Heart right ventricle (tissue), 16 donors: ENCODE measurements around the gene ZNRD2. TPM values are rescaled to one million over a fixed set of nuclear protein-coding genes. Genes with fewer than 3 reads are reported as not detected.
A peak's percentile ranks its signal among the peaks of the same experiment; 100 is the strongest.

ENCODE experiments used
- ATAC-seq, 8 donors: fragments of 200-7000 bp; cut with Tn5 transposase; one replicate each; pipeline ENCODE4 v1.9.1; 2020; ENCODE audit warnings: mild to moderate bottlenecking in 8 of 8, moderate library complexity in 8 of 8, moderate number of reproducible peaks in 1 of 8
- DNase-seq, 2 donors: peaks; one replicate each; pipeline ENCODE4 v3.0.0-alpha.2; 2020
- H3K27ac ChIP-seq, 10 donors: fragments of 200-600 bp; sonication (generic) in 2 of 10; one replicate each; pipeline versions ENCODE4 v1.5.0 to v1.8.0; 2020 to 2022; ENCODE audit warnings: mild to moderate bottlenecking in 3 of 10
- H3K27me3 ChIP-seq, 7 donors: fragments of 200-600 bp; one replicate each; pipeline ENCODE4 v1.8.0; 2021 to 2022; ENCODE audit warnings: mild to moderate bottlenecking in 2 of 7
- H3K36me3 ChIP-seq, 9 donors: fragments of 200-600 bp; sonication (generic) in 1 of 9; one replicate each; pipeline versions ENCODE4 v1.5.0 to v1.8.0; 2020 to 2022; ENCODE audit warnings: mild to moderate bottlenecking in 2 of 9
- H3K4me1 ChIP-seq, 9 donors: fragments of 200-600 bp; sonication (generic) in 1 of 9; one replicate each; pipeline versions ENCODE4 v1.5.0 to v1.8.0; 2020 to 2022; ENCODE audit warnings: mild to moderate bottlenecking in 4 of 9
- H3K4me3 ChIP-seq, 10 donors: fragments of 200-600 bp; sonication (generic) in 2 of 10; one replicate each; pipeline versions ENCODE4 v1.5.0 to v1.8.0; 2020 to 2022; ENCODE audit warnings: mild to moderate bottlenecking in 7 of 10, moderate library complexity in 2 of 10
- H3K9me3 ChIP-seq, 11 donors: fragments of 200-600 bp in 10 of 11; sonication (generic) in 2 of 11; one replicate each; pipeline versions ENCODE4 v1.5.0 to v1.8.0; 2013 to 2022; ENCODE audit warnings: mild to moderate bottlenecking in 2 of 11, control low read depth in 1 of 11, moderate library complexity in 1 of 11
- CTCF ChIP-seq, 9 donors: fragments of 200-600 bp; sonication (generic) in 2 of 9; IDR thresholded peaks; one replicate each; pipeline versions ENCODE4 v1.5.0 to v1.8.0; 2021 to 2022; ENCODE audit warnings: antibody characterized with exemption in 9 of 9, mild to moderate bottlenecking in 5 of 9, moderate library complexity in 1 of 9
- WGBS, 2 donors: extraction: QIAGEN DNeasy Blood & Tissue Kit; methylation state at CpG; one replicate each; pipeline ENCODE4 v1.1.7; 2013; ENCODE audit warnings: inconsistent platforms in 1 of 2; 5-methylcytosine and 5-hydroxymethylcytosine counted together
- intact Hi-C, 10 donors: fragments of 100-400 bp; cut with DNase I; formaldehyde crosslinking; loops; one replicate each; pipeline versions ENCODE4 v1.11.1 to v1.14.2; 2022
- polyA plus RNA-seq, 2 donors: library from polyadenylated mRNA; stranded (reverse); fragments of 200-250 nt; gene quantifications; one replicate each; pipeline ENCODE4 v1.2.3, GENCODE V29; 2013
- total RNA-seq, 10 donors: library from RNA; stranded (reverse); fragmentation: NEBNext Ultra II Directional in 3 of 10; extraction: Animal tissue kit (Norgen Biotek cat#: 25700) in 3 of 10; gene quantifications; one replicate each; pipeline versions ENCODE4 v1.2.1 to v1.2.4, GENCODE V29; 2021 to 2023
- donor health status: Arrhythmogenic right ventricular cardiomyopathy.
- donor health status: ischemic (EF 13 %, LVEDD 7.1; RV severe dilation, severe dysfunction).
- donor health status: healthy with polysubstance abuse.
- donor health status: DM: no; HTN: yes; CAD: no.
- donor health status: DM: no; HTN: no; CAD: no.
- donor health status: ischemic (EF 25% LVEDD 6.9; RV normal size, moderate dysfunction).
- donor health status: ischemic (EF 25% LVEDD 5.7; RV mildly dilated, moderate dysfunction).
- donor health status: healthy.
- donor health status: DM: yes; HTN: yes; CAD: no.
- donor health status: Ischemic cardiomyopathy.
- donor health status: ischemic (EF 35%, LVEDD 5.7; RV mildly dilated, moderate dysfunction).
- donor health status: nonischemic (EF 11% LVEDD 7.7; RV severe dilation, severe dysfunction).
- donor health status: DM: yes; HTN: yes; CAD: no.
- donor health status: PGD.
- donor health status: ischemic (EF 29% LVEDD 5.4; RV normal size, mild dysfunction).
- donor health status: nonischemic (EF 23%, LVEDD 6.1; RV moderate dilation, normal function).

Gene ZNRD2
- total and polyA plus RNA-seq, 12 donors, result 23.7 to 92.0 (median 27.7) TPM

GRCh38 chr11:65610404-65610803 is 40.1 kb downstream of the ZNRD2 start:
- Histone ChIP-seq H3K4me1 (peaks cover 39 to 78% (median 66%) of the 10 kb centered on the region in 9 donors), H3K27me3 (no peaks in the 10 kb centered on the region), H3K9me3 (no peaks in the 10 kb centered on the region), H3K36me3 (peaks cover 0 to 66% (median 14%) of the 10 kb centered on the region in 9 donors), H3K4me3 (peak overlapping the region; percentile 14 to 99 (median 97)), H3K27ac (peak overlapping the region; percentile 71 to 100 (median 98))
- no peak for TF ChIP-seq CTCF (IDR thresholded peaks at IDR 0.05)
- 47% methylated on average over 6 of the region's 6 CpGs for WGBS, 2 donors
- DNase-seq, result no peak
- intact Hi-C loops, result loop anchor here in 4 of 10 donors (2.0 to 5.0 kb wide), 3 partner anchors 38 to 70 kb away; partner anchors contain the start of genes FAM89B (in 2 of the 4) and ZNRD2 (in 2 of the 4)
- no peak for ATAC-seq

GRCh38 chr11:65611028-65611757 is 40.9 kb downstream of the ZNRD2 start:
- 40% methylated on average over 10 of the region's 10 CpGs for WGBS, 2 donors
- intact Hi-C loops, result loop anchor here in 4 of 10 donors (2.0 to 5.0 kb wide), 3 partner anchors 39 to 70 kb away; partner anchors contain the start of genes FAM89B (in 2 of the 4) and ZNRD2 (in 2 of the 4)
- peaks cover 0 to 58% (median 7%) of the 10 kb centered on the region in 9 donors for H3K36me3 ChIP-seq
- no peaks in the 10 kb centered on the region for H3K9me3 ChIP-seq
- peak overlapping the region; percentile 88 to 100 (median 98) for H3K27ac ChIP-seq
- H3K4me1 ChIP-seq, result peaks cover 40 to 75% (median 66%) of the 10 kb centered on the region in 9 donors
- peak in 5 of 8 donors; percentile 3 to 26 (median 8) for ATAC-seq
- peak overlapping the region; percentile 14 to 99 (median 97) for H3K4me3 ChIP-seq
- peak; percentile 70 to 81 for DNase-seq
- no peaks in the 10 kb centered on the region for H3K27me3 ChIP-seq
- TF ChIP-seq CTCF (IDR thresholded peaks at IDR 0.05), result no peak

GRCh38 chr11:65611758-65612603 is 41.7 kb downstream of the ZNRD2 start:
- H3K9me3 ChIP-seq, result no peaks in the 10 kb centered on the region
- H3K4me1 ChIP-seq, result peaks cover 43 to 76% (median 68%) of the 10 kb centered on the region in 9 donors
- peak overlapping the region; percentile 51 to 99 (median 97) for H3K4me3 ChIP-seq
- intact Hi-C loops, result loop anchor here in 4 of 10 donors (2.0 to 5.0 kb wide), 3 partner anchors 40 to 71 kb away; partner anchors contain the start of genes FAM89B (in 2 of the 4) and ZNRD2 (in 2 of the 4)
- WGBS, 2 donors, result 43 to 54% methylated on average over 12 of the region's 12 CpGs
- H3K27ac ChIP-seq, result peak overlapping the region; percentile 88 to 100 (median 98)
- ATAC-seq (no peak), DNase-seq (peak in 1 of 2 donors; percentile 44)
- no peak for TF ChIP-seq CTCF (IDR thresholded peaks at IDR 0.05)
- no peaks in the 10 kb centered on the region for H3K27me3 ChIP-seq
- H3K36me3 ChIP-seq, result peaks cover 0 to 53% (median 7%) of the 10 kb centered on the region in 9 donors

GRCh38 chr11:65612691-65613090 is 42.4 kb downstream of the ZNRD2 start:
- H3K9me3 ChIP-seq, result no peaks in the 10 kb centered on the region
- H3K27ac ChIP-seq, result peak overlapping the region; percentile 88 to 100 (median 98)
- H3K36me3 ChIP-seq, result peaks cover 0 to 53% (median 7%) of the 10 kb centered on the region in 9 donors
- WGBS, 2 donors, result 50 to 58% methylated on average over 7 of the region's 7 CpGs
- peaks cover 40 to 75% (median 68%) of the 10 kb centered on the region in 9 donors for H3K4me1 ChIP-seq
- H3K4me3 ChIP-seq, result peak overlapping the region; percentile 51 to 99 (median 97)
- no peak for TF ChIP-seq CTCF (IDR thresholded peaks at IDR 0.05)
- intact Hi-C loops, result loop anchor here in 3 of 10 donors (5.0 kb wide), 2 partner anchors 40 to 70 kb away; partner anchors contain the start of genes FAM89B (in 2 of the 3) and ZNRD2 (in 2 of the 3)
- no peaks in the 10 kb centered on the region for H3K27me3 ChIP-seq
- DNase-seq (no peak), ATAC-seq (no peak)
